Stimulated activated CD4-positive, alpha-beta T cell treated with anti-CD3 and anti-CD28 coated beads, Interleukin-2, amount 100 ng/mL, for 24 hours (primary cell): Measurements from ENCODE around the gene BBS9.
"Not testable (repeated sequence)": the region's sequence is repeated elsewhere in the genome, so short reads cannot be mapped to it uniquely, and the experiment has no call there.

Source experiments
- DNase-seq, 2 donors: peaks; one replicate each; pipeline ENCODE4 v3.0.0-alpha.2; 2020

BBS9 gene

DNA sequence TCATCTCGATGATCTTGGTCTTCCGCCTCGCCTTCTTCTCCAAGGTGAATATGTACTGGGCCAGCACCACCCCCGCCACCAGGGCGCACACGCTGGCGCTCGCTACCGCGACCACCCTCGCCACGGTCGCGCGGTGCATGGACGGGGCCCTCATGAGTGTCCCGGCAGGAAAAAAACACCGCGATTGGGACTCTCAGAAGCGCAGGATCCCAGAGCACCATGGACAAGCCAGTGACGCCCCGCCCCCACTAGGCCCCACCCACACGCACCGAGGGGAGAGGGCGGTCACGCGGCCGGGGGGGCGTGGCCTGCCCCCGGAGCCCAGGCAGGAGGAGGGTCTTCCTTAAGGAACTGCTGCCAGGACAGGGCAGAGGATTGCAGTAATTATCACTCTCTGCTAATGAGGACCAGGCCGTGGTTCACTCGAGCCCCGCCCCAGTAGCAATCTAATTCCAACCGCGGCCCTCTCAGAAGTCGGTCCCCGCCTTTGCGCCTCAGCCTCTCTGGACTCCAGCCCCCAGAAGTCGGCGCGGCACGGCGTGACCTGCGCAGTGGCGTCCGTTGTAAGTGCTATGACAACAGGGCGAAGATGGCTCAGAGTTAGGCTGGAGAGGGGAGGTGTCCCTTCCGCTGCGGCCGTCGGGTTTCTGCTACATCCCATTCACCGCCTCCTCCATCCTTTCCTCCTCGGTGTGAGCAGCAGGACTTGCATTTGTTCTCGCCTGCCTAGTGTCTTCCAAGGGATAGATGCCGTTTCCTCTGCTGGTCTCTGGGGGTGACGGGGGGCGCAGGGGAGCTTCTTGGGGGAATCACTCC lies at the start of gene BBS9:
BBS9 (plus strand) TSS at position 575 of the 816 bp plus-strand sequence. CDS start 16,689 bp downstream, outside the sequence.
- DNase-seq: peak; percentile 91 to 92

DNA sequence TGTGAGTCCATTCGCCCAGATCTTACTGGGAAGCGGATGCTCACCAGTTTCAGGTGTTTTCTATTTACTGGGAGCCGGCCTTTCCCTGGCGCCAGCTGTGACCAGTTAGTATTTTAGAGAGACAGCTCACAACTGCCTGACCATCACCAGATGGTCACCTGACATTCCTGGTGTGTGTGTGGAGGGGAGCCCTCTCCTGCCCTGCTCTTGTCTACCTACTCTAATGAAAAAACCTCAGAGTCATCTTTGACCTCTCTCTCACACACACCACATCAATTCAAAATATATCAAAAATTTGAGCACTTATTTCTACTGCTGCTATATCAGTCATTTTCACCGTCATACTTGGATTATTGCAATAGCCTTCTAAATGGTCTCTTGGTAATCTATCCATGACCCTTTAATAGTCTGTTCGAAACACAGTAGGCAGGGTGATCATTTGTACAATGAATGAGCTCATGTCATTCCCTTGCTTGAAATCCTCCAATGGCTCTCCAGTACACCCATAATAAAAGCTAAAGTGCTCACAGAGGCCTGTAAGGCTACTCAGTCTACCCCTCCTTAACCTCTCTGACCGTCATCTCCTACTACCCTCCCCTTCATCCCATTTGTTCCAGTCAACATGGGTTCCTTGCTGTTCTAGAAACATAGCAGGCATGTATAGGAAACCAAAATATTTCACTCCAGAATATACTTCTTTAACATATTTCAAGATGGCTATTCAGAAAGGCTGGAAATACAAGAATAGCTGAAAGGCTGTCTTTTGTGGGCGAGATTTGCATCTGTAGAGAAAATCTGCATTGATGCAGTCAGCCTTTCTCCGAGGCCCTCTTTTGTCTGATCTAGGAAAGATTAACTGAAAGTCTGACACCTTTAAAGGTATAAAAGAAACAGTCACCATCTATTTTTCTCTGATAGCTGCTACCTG lies 49.3 kb upstream of the BBS9 start:
- DNase-seq: no peak

DNA sequence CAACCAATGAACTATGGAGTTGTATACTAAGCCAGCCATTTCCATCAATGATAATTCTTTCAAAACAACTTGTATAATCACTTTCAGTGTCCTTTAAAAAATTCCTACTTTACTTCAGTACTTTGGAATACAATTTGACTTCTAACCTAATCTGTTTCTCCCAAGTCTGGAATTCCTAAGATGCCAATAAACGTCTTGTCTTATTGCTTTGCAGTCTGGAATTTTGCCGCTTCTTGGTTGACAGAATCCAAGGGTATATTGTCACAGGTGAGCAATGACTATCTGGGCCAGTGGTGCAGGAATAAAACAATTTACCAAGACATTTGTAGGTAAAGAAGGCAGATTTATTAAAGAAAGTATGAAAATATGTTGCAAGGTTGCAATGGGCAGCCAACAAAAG lies 42.0 kb upstream of the BBS9 start:
- DNase-seq: no peak

DNA sequence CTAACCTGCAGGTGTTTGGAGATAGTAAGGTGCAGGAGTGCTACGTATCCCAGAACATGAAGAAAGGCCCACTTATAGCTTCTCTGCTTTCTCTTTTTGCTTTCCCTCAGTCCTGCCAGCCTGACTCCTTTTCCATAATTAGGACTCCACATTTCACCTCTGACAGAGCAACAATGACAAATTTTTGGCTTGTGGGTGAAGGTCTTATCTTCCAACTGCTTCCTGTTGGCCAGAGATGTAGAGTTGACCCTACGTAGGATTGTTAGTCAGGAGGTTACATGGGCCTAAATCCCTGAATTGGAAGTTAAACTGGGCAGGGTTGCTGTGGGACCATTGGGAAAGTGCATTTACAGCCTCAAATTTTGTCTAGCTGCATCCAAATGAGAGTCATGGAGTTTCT lies 41.5 kb upstream of the BBS9 start:
- no peak for DNase-seq

DNA sequence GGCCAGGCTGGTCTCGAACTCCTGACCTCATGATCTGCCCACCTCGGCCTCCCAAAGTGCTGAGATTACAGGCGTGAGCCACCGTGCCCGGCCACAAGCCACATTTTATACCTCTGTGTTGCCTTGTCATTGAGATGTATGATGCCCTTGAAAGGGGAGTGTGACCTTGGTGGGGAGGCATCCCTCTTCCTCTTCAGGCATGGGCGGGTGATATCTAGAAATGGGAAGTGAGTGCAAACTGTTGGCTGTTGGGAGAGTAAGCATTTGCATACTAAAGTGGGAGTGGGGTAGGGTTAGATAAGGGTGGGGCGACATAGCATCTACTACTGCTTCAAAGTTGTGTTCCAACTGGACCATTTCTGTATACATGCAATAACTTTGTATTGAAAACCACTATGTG lies 40.2 kb upstream of the BBS9 start:
- DNase-seq: no peak

DNA sequence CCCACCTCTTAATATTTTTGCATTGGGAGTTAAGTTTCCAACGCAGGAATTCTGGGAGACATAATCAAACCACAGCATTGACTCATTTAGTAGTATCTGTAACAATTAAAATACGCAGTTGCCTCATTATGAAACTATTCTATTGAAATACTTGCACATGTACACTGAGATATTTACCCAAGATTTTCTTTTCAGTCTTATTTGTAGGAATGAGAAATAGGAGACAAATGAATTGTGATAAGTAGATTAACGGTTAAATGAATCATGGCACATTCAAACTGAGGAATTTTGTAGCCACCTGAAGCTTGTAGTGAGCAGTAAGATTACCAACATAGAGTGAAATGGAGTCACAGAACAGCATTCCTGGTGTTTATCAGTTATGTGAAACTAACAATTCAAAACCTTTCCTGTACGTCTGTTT lies 38.2 kb upstream of the BBS9 start:
- DNase-seq: no peak

DNA sequence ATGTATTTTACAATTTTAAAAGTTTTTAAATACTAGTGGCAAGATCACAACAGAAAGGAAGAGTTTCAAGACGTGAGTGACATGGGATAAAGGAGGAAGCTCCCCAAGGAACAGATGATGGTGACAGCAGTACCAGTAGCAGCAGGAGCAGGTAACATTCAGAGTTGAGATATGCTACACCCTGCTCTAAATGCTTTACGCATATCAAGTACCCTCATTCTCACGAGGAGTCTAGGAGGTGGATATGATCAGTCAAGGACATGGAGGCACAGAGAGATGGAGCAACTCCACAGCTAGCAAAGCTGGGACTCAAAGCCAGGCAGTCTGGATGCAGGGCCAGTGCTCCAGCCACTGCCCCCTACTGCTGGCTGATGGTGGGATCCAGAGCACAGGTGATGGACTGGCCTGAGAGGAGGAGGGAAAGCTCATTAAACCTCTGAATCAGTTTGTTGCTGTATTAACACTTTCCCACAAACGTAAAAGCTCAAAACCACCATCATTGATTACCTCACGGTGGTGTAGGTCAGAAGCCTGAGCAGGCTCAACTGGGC lies 37.6 kb upstream of the BBS9 start:
- DNase-seq: no peak

DNA sequence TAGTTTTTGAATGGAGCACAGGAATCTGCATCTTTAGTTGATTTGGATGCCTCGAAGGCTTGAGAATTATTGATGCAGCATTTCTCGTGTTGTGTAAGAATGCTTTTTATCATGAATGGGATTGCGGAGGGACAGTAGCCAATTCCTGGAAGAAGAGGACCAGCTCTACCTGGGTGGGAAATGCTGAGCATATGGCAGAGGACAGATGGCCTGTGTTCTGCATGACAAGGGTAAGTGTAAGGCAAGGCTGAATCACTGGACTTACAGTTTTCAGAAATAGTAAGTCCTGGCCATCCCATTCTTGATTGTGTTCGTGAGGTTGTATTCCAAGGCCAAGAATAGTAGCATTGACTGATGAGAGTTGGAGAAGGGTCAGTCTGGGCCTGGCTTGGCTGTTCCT lies 36.1 kb upstream of the BBS9 start:
- DNase-seq: no peak

DNA sequence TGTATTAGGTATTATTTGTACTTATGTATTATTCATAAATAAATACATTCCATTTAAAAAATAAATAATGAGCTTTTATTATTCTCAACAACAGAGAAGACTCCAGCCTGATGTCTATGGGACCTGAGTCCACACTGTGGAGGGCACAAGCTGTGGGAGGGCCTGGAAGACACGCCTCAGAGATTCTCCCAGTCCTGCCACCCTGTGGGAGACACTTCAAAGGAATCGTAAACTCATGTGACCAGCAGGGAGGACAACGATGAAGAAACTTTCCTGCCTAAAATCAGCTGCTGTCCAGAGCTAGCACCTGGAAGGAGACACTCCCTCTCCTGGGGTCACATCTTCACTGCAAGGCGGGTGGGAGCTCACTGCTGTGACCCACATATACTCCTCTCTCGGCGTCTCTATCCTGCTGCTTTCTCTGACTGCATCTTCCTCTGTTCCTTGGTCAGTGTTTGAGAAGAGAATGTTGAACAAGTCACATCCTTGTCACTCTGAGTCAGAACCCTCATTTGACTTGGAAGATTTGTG lies 34.6 kb upstream of the BBS9 start:
- not testable (repeated sequence) for DNase-seq

DNA sequence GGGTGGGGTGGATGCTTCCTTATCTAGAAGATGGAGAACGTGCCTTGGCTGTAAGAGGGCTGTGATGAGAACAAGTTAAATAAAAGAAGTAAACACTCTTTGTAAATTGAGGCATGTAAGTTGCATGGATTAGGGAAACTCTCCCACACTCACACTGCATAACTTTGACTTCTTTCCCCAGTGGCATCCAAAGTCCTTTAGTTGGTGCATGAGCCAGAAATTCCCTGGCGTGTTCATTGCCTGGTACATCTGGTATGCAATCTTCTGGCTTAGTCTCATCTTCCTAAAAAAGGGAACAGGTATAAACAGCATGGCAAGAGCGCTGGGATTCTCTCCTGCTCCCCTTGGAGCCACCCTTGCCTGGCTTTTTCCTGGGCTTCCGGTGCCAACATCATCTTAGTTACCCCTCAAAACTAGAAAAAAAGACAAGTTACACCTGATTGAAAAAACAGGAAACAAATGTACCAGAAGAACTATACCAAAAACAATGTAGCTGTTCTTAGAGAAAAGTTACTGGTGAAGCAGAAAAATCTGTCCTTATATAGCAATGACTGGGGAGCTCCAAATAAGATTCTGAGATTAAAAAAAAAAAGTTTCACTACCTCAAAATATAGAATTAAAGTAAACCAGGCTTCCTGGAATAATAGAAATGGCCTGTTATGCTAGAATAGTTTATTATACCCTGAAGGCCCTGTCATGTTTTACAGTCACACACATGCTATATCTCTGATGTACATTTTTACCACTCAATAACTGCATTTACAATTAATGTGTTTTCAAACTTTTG lies 30.0 kb upstream of the BBS9 start:
- no peak for DNase-seq

DNA sequence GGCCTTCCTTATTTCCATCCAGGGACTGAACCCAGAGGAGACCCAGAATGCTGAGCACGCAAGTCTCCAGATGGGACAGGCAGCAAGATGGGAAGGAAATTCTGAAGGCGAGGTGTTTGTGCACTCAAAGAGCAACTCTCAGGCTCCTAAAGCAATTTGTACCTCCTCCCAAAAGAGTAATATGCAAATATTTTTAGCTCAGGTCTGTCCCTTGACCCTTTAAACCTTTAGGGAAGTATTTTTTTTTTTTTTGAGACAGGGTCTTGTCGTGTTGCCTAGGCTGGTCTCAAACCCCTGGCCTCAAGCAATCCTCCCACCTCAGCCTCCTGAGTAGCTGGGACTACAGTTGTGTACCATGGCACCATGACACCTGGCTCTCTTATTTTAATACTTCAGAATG lies 28.6 kb upstream of the BBS9 start:
- DNase-seq: no peak

DNA sequence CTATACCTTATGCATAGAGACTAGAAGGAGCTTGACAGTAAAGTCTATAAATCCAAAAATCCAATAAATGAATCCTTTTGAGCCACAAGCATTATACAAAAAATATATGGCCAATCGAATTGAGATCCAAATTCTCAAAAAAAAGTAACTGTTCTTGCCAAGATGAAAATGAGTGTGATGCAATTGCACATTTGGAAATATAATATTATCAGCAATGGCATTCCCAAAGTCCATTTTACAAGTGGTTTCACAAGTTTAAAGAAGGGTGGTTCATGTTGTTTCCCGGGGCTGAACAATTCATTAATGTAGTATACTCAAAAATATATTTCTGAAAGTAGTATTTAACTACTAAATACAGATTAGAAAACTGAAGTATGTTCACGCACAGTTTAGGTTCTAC lies 27.5 kb upstream of the BBS9 start:
- no peak for DNase-seq

DNA sequence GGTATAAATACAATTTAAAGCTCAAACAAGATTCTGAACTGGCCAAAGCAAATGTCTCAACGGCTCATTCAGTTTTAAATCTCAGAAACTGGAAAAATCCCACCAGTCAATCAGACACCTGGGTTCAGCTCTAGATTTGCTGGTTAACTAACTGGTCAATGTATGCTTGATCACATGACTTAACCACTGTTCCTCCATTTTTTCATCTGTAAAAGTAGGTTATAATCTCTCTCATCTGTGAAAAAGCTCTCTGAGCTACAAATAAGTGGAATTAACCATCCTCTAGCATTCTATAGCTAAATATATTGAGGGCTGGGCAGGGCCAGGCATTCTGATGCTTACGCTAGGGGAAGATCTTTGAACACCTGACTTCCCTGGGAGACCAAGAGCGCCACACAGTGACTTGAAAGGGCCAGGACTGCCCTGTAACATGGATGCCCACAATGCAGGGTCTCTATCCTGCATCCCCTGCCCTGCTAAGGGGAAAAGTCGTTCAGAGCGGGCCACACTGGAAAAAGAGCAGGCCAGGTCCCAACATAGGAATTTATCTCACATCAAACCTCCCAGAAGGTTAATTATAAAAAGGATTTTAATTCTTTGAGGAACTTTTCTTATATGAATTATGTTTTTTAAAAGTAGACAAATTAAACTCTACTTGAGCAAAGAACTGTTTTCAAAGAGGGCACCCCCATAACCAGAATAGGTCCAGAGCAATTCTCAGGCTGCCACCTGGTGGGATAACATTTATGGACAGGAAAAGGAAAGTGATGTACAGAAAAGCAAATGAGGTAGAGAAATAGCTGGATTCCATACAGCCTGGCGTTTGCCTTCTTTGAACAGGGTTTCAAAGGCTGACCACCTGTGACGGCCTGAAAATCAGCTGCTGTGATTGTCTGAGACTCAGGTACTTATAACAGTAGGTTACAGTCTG lies 22.0 kb upstream of the BBS9 start:
- DNase-seq: peak in 1 of 2 donors; percentile 23

DNA sequence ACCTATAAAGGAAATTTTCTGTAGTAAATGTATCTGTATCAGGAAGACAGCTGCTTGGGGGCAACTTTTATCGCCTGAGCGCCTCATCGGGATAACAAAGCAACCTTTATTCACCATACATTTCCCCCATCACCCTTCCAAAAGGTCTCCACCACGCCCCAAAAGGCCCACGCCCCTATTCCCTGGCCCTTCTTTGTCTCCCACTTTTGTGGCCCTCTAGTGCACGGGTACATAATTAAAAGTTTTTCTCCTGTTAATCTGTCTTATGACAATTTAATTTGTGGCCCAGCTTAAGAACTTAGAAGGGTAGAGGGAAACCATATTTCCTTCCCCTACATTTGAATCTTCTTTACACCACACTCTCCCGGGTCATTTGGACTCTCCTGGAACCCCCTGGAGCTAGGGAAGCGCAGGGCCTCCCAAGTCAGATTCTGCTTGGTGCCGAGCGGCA lies 20.8 kb upstream of the BBS9 start:
- peak; percentile 26 to 40 for DNase-seq

DNA sequence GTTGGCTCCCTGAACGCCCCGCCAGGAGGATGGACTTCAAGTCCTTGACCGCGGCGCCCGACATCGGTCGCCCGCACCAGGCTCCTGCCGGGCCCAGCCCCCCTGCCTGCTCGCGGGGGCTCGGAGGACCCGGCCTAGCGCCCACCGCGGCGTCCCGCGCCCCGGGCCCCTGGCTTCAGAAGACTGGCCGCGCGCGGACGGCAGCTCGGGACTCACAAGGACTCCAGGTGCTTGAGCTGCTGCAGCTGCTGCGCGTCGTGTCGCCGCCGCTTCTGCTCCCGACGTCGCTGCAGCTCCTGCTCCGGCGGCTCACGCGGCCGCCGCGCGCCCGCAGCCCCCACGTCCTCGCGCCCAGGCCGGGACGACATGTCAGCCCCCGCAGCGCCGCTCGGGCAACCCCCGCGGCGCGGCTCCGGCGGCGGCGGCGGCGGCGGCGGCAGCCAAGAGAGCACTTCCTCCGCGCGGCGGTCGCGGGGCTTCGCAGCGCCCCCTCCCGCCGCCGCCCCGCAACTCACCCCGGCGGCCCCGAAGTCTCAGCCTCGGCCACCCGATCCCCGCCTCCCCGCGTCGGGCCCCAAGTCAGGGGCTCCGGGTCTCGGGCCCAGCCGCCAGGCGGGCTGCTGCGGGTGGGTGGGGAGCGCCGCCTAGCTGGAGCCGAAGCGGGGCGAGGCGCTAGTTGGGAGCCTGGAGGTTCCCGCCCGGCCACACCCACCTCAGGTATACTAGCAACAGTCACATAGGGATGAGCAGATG lies 20.2 kb upstream of the BBS9 start, which contains the start of gene RP9:
RP9 (minus strand) TSS at position 400 of the 753 bp plus-strand sequence; CDS start at position 368, 32 bp downstream.
- peak; percentile 77 to 82 for DNase-seq

DNA sequence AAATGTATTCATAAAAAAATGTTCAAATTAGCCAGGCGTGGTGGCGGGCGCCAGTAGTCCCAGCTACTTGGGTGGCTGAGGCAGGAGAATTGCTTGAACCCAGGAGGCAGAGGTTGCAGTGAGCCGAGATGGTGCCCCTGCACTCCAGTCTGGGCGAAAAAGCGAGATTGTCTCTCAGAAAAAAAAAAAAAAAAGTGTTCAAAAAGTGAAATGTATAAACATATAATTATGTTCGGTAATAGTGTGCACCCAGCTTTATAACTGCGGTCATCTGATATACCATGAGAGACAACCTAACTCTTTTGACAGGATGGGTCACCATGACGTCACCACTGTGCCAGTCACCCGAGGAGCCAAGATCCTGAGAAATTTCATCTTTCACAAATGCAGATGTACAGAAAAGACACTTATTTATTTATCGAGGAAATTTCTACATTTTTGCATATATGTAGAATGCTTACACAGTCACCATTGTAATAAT lies 19.6 kb upstream of the BBS9 start:
- no peak for DNase-seq

DNA sequence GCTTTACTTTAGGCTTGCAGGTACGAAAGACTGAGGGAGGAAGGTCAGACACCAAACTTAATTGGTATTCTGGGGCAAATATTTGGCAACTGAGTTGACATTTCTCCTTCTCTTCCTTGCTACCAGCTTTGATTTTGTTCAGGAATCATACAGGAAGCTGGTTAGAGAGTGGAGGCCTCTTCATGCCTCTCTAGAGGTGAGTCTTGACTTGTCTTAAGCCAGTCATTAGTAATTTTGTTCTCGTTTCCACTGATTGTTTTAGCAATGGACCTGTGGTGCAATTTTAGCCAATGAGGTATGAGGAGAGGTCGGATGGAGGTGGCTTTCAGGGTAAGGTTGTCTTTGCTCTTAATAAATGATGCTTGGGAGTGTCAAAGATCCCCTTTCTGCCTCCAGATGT lies 17.8 kb upstream of the BBS9 start:
- no peak for DNase-seq

DNA sequence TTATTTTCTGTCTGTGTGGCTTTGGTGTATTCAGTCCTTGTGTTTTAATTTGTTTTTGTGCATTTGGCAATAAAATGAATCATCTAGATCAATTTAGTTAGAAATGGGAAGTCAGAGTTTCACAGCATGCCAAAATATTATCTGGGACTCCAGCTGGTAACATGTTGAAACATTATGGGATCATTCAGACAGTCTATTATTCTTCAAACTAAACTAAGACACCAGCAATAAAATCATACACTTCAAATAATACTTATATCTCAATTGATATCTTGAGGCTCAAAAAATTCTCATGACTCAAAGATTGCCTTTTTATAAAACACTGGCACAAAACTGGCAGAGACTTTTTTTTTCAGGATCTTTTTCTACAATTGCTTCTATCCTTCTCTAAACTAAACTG lies 14.4 kb upstream of the BBS9 start:
- DNase-seq: no peak

DNA sequence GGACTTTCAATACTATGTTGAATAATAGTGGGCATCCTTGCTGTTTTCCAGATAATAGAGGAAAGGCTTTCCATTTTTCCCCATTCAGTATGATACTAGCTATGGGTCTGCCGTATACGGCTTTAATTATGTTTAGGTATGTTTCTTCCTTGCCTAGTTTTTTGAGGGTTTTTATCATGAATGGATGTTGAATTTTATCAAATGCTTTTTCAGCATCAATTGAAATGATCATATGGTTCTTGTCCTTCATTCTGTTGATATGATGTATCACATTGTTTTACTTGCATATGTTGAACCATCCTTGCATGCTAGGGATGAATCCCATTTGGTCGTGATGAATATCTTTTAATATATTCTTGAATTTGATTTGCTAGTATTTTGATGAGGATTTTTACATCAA lies 11.0 kb upstream of the BBS9 start:
- no peak for DNase-seq

DNA sequence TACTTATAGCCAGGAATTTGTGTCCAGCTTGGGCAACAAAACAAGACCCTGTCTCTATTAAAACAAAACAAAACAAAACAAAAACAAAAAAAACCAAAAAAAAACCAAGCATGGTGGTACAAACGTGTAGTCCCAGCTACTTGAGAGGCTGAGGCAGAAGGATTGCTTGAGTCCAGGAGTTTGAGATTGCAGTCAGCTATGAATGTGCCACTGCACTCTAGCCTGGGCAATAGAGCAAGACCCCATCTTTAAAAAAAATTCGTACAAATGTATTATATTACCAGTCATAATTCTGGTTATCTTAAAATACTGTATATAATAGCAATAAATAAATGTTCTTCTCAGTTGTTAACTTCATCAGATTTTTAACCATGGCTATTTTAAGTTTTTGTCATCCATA lies 2.3 kb upstream of the BBS9 start:
- no peak for DNase-seq
